GM21723 (cell line): ENCODE data around the gene KLK14.

ENCODE experiments used
- ATAC-seq: cut with Tn5 transposase; IDR thresholded peaks from one replicate; pipeline ENCODE4 v1.9.1; 2021; ENCODE audit warnings: mild to moderate bottlenecking, moderate library complexity; ENCODE audit not compliant: unreplicated experiment

The KLK14 gene

DNA sequence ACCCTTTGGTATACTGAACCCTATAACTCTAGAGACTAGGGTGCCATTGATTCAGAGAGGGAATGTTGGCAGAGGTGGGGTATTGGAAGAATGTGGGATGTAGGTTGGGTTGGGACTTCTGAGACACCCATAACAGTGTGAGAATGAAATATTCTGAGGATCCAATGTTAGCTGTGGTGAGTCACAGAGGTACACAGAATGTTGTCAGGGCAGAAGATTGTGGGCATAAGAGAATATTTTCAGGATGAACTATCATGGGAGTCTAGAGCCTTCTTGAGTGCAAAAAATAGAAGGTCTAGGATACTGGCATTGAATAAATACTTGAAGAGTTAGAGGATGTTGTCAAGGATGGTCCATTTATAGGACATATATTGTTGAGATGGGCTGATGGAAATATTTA is 26.8 kb downstream of the KLK14 start:
- ATAC-seq = no peak

GRCh38 chr19:51047031-51047335 is 35.7 kb downstream of the KLK14 start:
- no peak for ATAC-seq

DNA sequence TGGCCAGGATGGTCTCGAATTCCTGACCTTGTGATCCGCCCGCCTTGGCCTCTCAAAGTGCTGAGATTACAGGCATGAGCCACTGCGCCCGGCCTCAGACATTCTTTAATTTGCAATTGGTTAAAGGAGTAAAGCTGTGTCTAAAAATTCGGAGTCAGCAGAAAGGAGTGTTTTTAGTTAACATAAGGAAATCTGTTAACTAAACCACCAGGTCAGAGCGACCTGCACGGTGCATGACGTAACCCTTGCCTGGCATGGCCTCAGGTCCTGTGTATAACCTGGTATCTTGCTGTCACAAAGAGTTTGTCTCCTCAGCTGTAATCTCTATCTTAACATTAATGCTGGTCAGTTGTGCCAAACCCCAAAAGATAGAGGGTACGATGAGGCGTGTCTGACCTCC is 38.4 kb downstream of the KLK14 start:
- ATAC-seq = no peak

DNA sequence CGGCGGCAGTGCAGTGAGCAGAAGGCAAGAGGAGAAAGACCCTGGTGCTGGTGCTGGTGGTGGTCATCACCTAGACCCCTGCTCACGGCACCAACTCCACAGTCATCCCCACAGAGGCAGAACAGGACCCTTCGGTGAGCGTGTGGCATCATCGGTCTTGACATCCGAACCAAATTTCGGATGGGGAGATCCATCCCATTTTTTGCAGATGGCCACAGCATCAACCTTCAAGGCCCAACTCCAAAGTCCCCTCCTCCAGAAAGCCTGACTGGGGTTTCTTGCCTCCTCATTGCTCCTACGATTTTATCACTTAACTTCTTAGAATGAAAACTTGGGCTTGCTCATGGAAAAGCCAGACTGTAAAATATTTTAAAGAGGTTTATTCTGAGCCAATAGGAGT is 39.2 kb downstream of the KLK14 start:
- ATAC-seq = no peak

DNA sequence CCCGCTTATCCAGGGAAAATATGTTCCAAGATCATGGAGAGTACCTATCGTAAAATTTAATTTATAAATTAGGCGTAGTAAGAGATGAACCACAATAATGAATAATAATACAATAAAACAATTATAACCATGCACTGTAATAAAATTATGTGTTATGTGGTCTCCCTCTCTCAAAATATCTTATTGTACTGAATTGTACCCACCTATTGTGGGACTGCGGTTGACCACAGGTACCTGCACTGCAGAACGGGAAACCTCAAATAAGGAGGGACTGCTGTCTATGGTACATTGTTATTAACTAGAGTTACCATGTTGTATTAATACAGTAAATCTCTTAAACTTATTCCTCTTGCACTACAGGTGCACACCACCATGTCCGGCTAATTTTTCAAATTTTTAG is 42.5 kb downstream of the KLK14 start:
- ATAC-seq = no peak

- ATAC-seq = no peak
These were observed 46.2 kb downstream of the KLK14 start for GRCh38 chr19:51036519-51036918.

GRCh38 chr19:51034704-51035103 is 48.0 kb downstream of the KLK14 start, which contains the start of gene KLK12:
Gene KLK12 (minus strand): TSS chr19:51035002. CDS start chr19:51034621, 381 bp downstream.
- ATAC-seq = no peak

DNA sequence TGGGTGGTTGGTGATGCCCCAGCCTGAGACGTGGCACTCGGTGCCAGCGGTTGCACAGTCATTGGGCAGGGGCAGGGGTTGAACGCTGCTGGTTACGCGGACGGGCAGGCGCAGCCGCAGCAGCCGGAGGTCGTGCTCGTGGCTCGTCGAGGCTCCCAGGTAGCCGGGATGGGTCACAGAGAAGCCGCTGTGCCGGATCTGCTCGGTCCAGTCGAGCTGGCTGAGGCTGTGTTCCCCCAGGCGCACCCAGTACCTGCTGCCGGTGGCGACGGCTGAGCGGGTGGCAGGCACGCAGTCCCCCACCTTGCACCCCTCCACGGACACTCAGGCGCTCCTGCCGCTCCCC is 50.8 kb downstream of the KLK14 start:
- no peak for ATAC-seq

DNA sequence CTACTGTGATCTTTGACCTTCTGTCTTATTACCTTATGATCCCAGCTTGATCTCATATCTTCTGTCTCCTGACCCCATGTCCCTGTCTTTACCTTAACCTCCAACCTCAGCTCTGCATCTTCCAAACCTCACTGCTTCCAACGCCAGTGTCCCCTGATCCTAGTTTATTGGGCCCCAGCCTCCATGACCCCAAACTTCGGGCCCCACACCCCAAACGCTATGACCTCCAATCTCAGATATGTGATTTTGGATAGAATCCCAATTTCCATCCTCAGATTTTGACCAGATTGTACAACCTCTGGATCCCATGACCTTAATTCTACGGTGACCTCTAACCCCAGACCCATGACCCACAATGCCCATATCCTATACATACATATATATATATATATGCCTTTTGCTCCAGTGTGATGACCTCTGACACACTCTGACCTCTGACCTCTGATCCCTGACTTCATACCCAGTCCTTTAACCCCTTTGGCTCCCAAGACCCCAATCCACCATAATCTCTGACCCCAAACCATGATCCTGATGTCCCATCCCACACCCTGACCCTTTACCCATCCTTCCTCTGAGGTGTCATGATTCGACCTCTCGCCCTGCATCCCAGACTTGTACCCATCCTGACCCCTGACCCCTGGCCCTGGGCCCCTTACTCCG is 51.3 kb downstream of the KLK14 start:
- ATAC-seq = no peak

GRCh38 chr19:51030631-51031030 is 52.1 kb downstream of the KLK14 start:
- ATAC-seq = no peak

DNA sequence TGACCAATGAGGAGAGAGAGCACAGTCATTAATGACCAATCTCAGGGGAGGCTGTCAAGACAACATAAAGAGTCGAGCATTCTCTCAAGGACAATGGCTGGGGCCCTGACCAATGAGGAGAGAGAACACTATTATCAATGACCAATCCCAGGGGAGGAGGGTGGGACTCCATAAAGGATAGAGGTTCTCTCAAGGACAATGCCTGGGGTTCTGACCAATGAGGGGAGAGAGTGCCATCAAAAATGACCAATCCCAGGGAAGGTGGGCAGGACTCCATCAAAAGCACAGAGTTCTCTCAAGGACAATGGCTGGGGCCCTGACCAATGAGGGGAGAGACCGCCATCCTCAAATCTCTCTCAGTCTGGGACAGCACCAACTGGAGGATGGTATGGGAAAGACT is 53.0 kb downstream of the KLK14 start:
- no peak for ATAC-seq
